Stomach (tissue), 4 donors: ENCODE results near the gene AMACR.

ENCODE experiments used
- CTCF ChIP-seq, 7 experiments: fragments of 450-650 bp in 4 of 7; fragments of 200-600 bp in 3 of 7; sonication (generic) in 3 of 7; IDR thresholded peaks; one replicate each; pipeline ENCODE4 v1.5.1; 2016 to 2019; ENCODE audit warnings: antibody characterized with exemption in 7 of 7, control low read depth in 2 of 7, mild to moderate bottlenecking in 1 of 7
- EP300 ChIP-seq: sonication (generic); formaldehyde crosslinking; IDR thresholded peaks from one replicate; pipeline ENCODE4 v1.6.1; 2017; ENCODE audit warnings: antibody characterized with exemption
- POLR2A ChIP-seq, 4 donors: fragments of 450-650 bp; IDR thresholded peaks; one replicate each; pipeline ENCODE4 v1.6.1; 2016; ENCODE audit warnings: antibody characterized with exemption in 4 of 4, control low read depth in 2 of 4, mild to moderate bottlenecking in 1 of 4, moderate library complexity in 1 of 4
- POLR2AphosphoS5 ChIP-seq, 3 donors: sonication (generic); formaldehyde crosslinking; IDR thresholded peaks; one replicate each; pipeline ENCODE4 v1.6.1; 2016; ENCODE audit warnings: antibody characterized with exemption in 3 of 3

GRCh38 chr5:33984671-33985124 is 23.2 kb downstream of the AMACR start, which contains the start of gene SLC45A2:
- TF ChIP-seq CTCF (IDR thresholded peaks at IDR 0.05): no peak
- no peak for TF ChIP-seq EP300
- TF ChIP-seq POLR2A (IDR thresholded peaks at IDR 0.05): no peak
- no peak for TF ChIP-seq POLR2AphosphoS5 (IDR thresholded peaks at IDR 0.05)
